ENCODE data around the gene HSD17B11.
"Not testable (repeated sequence)": the region's sequence is repeated elsewhere in the genome, so short reads cannot be mapped to it uniquely, and the experiment has no call there.

The HSD17B11 gene

DNA sequence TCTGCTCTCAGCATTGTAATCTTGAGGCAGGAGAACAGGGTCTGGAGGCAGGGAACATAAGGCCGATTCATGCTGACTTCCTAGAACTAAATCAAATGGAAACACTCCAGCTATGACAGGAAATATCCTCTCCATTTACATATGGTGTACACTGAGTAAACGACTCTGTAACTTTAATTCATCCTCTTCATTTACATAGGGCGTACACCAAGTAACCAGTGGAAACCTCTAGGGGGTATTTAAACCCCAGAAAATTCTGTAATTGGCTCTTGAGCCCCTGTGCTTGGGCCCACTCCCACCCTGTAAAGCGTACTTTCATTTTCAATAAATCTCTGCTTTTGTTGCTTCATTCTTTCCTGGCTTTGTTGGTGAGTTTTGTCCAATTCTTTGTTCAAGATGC, 76.0 kb downstream of the HSD17B11 start:
- FAIRE-seq; DNase-seq (ENCODE audit: extremely low spot score, insufficient read length, low read depth): not testable (repeated sequence)

DNA sequence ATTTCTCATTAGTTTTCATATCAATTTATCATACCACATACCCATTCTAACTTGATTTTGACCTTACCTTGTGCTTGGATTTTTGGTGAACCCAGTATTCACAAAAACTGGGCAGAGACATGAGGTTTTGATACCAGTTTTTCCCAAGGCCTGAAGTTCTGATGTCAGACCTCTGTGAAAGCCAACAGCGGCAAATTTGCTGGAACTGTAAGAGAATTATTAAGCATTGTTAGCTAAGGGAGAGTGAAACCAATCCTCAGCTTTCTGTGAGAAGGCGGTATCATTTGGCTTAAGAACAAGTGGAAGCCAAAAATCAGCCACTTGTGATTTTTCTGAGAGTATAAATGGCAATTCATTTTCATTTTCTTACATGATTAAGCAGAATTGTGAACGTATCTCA, 77.2 kb downstream of the HSD17B11 start:
- no peak for DNase-seq (ENCODE audit: extremely low spot score, insufficient read length, low read depth)
- no peak for FAIRE-seq

DNA sequence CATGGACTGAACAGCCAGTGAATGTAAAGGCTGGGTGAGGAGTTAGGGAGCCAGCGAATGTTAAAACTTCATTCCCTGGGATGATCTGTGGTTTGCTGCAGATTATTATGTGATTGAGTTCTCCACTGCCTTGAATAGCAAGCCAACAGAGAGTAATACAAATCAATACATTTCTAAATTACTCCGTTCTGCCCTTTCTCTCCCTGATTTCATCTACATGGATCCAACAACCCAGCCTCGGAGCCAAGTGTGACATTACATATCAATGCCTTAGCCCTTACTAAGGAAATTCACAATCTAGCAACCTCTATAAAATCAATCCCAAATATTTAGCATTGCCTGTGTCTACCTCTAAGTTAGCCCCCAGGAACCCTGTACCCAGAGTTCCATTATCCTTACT, 79.3 kb downstream of the HSD17B11 start:
- DNase-seq (ENCODE audit: extremely low spot score, insufficient read length, low read depth) = no peak
- FAIRE-seq = no peak

DNA sequence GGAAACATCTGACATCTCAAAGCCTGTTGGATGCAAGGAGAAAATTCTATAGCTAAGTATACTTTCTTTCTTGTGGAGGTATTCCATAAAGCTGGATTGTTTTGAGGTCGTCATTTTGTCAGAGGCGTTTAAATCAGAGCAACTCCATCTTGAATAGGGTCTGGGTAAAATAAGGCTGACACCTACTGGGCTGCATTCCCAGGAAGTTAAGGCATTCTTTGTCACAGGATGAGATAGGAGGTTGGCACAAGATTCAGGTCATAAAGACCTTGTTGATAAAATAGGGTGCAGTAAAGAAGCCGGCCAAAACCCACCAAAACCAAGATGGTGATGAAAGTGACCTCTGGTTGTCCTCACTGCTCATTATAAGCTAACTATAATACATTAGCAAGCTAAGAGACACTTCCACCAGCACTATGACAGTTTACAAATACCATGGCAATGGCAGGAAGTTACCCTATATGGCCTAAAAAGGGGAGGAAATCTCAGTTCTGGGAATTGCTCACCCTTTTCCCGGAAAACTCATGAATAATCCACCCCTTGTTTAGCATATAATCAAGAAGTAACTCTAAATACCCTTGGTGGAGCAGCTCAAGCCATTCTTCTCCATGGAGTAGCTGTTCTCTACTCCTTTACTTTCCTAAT, 80.2 kb downstream of the HSD17B11 start:
- FAIRE-seq (no peak), DNase-seq (ENCODE audit: extremely low spot score, insufficient read length, low read depth) (no peak)

DNA sequence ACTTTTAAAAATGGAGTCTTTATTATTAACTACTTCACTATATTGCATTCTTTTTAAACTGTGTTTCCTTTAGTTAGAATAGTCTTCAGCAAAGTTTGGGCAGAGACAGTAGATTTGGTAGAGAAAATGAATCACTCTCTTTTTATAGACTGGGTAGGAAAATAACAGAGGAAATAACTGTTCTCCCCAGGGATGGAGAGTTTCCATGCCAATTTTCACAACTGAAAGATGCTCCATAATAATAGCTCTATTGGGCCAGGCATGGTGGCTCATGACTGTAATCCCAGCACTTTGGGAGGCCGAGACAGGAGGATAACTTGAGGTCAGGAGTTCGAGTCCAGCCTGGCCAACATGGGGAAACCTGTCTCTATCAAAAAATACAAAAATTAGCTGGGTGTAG, 81.4 kb downstream of the HSD17B11 start:
- no peak for FAIRE-seq

DNA sequence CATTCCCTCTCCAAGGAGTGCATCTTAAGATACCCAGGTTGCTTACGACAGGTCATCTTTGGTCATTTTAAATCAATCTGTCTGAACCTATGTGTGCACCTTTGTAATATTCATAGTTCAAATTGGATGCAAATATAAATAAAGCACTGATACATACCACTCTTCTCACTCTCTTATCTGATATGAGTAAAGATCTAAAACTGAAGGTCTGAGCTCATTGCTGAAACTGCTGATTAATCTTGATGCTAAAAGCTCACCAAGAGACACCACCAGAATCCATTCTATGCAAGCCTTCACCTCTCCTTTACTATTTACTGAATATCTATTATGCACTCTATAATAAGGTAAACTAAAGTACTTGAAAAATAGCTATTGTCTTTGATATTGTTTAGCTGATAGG, 84.9 kb downstream of the HSD17B11 start:
- no peak for FAIRE-seq
- DNase-seq (ENCODE audit: extremely low spot score, insufficient read length, low read depth) = no peak

More for the DNA sequence above, 81.4 kb downstream of the HSD17B11 start:
- no peak for DNase-seq (ENCODE audit: extremely low spot score, insufficient read length, low read depth)

DNA sequence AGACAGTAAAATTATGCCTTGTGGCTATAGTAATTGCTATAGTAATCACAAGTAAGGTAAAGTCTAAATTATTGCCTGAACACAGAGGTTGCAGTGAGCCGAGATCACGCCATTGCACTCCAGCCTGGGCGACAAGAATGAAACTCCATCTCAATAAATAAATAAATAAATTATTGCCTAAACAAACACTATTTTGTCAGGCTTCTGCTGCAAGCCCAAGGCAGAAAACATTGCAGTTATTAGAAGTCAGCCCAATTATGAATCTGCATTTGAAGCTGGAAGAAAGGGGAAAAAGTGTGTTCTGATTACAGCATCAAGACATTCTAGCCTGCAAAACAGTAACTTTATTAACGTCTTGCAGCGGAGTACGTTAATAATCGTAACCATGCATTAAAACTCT, 85.4 kb downstream of the HSD17B11 start:
- FAIRE-seq = no peak

DNA sequence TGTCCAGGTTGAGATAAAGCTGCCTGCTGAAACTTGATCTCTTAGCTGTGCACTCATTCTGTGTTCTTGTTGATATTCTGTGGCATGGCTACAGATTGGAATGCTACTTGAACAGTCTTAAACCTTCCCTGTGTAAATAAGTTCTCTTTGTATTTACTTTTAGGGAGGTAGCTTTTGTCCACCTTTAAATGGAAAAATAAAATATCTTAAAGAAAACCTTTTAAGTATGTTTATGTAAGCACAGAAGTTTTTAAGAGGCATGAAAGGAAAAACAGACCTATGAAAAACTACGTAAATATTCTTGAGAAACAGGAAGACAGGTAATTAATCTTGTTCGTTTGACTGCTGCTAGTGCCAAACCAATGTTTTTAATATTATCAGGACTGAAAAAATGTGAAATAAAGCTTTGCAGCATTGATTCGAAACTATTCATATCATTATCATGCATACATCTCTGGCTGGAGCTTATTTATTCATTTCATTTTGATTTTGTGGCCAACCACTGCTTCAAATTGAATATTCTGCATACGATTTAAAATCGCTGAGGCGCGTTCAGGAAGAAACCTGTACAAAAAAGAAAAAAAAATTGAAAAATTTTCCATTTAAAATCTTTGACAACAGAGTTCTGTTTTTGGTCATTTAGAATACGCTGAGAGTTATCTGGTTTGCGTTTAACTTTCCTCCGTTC, 86.1 kb downstream of the HSD17B11 start:
- no peak for FAIRE-seq
- DNase-seq (ENCODE audit: extremely low spot score, insufficient read length, low read depth) = no peak

More for the DNA sequence above, 85.4 kb downstream of the HSD17B11 start:
- DNase-seq (ENCODE audit: extremely low spot score, insufficient read length, low read depth) = no peak

DNA sequence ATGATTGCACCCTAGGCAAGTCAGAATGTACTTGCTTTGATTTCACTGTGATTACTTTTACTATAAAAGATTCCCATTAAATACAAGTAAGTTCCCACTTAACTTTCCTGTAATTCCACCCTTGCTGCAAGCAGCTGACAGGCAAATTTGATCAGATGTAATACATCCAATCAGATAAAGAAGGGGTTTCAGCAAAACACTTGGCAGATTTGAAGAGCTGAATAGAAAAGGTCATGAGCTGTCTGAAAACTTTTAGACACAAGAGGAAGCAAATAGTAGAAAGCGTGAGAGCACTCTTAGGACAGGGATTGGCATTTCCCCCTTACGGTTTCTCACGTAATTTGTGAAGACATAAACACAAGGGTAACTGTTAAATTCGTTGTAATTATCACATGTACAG, 91.1 kb downstream of the HSD17B11 start:
- FAIRE-seq = no peak
- no peak for DNase-seq (ENCODE audit: extremely low spot score, insufficient read length, low read depth)

DNA sequence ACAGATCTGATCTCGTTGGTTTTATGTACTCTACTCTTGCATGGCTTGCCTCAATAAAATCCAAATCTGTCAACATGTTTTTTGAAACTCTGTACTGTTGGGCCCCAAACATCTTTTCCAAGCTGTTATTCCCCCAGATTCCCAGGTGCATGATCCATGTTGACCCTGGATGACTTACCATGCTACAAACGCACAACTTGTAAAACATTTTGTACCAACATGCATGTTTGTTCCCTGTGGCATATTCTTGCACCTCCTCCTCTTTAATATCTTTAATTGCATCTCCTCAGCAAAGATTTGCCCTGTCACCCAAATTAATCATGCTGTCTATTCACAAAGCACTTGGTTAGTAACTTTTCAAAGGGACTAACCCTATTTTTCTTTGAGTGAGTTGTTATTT, 92.6 kb downstream of the HSD17B11 start:
- DNase-seq (ENCODE audit: extremely low spot score, insufficient read length, low read depth) = no peak
- FAIRE-seq = no peak

DNA sequence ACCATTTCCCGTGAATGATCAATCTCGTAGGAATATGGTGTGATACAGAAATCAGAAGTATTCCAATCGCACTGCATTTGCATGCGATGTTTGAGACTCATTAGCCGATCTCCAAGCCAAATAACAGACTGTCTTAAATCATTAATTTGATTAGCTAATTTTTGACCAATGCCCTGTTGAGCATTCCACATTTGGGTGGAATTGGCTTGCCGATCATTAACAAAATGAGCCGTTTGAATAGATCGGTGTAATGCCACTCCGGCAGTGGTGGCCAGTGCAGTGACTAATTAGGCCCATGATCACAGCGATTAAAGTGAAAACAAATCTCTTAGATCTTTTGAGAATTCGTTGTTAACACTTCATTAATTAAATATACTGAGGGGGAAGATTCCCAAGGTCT, 96.1 kb downstream of the HSD17B11 start:
- not testable (repeated sequence) for DNase-seq (ENCODE audit: extremely low spot score, insufficient read length, low read depth); FAIRE-seq

DNA sequence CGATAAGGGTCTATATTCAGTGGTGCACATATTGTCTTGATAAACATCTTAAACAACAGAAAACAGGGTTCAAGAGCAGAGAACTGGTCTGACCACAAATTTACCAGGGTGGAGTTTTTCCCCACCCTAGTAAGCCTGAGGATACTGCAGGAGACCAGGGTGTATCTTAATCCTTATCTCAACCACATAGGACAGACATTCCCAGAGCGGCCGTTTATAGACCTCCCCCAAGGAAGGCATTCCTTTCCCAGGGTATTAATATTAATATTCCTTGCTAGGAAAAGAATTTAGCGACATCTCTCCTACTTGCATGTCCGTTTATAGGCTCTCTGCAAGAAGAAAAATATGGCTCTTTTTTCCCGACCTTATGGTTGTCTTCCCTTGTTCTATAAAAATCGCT, 97.1 kb downstream of the HSD17B11 start:
- not testable (repeated sequence) for FAIRE-seq; DNase-seq (ENCODE audit: extremely low spot score, insufficient read length, low read depth)

DNA sequence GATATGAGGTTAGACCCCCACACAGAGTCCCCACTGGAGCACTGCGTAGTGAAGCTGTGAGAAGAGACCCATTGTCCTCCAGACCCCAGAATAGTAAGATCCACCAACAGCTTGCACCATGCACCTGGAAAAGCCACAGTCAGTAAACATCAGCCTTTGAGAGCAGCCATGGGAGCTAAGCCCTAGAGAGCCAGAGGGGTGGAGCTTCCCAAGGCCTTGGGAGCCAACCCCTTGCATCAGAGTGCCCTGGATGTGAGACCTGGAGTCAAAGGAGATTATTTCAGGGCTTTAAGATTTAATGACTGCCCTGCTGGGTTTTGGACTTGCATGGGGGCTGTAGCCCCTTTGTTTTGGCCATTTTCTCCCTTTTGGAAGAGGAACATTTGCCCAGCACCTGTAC, 104.0 kb downstream of the HSD17B11 start:
- no peak for DNase-seq (ENCODE audit: extremely low spot score, insufficient read length, low read depth)
- no peak for FAIRE-seq
